ENCODE measurements around the gene WBP1L.

The WBP1L gene

DNA sequence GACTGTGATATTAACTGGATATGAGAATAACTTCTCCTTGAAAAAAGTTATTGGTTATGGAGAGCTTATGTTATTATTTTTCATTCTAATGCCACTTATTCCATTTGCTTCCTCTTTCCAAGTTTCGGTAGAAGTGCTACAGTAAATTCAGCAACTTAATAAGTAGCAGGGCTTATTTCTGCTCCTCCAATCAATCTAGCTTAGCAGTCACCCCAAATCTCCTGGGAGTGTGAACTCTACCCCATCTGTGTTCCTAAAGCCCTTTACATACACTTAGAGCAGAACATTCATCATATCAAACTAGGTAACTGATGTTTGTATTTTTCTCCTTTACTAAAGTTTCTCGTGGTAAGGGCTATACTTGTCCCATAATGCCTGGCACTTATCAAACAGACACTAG is 38.2 kb upstream of the WBP1L start:
- no peak for DNase-seq (ENCODE audit: low spot score)

DNA sequence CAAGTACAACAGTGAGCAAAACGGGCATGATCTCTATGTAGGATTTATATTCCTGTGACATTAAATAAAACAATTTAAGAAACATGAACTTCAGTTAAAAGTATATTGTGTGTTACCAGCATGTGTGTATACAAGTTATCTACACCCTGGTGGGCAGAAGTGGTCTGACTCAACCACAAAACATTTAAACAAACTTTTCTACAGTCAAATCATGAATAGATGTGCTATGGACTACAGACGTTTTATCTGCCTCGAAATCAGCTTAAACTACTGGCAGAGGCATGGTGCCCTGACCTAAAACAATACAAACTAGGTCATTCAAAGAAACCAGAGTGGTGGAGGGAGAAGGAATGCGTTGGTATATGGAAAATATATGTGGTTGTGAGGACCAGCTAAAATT is 33.1 kb upstream of the WBP1L start:
- TF ChIP-seq, protein P1, sequence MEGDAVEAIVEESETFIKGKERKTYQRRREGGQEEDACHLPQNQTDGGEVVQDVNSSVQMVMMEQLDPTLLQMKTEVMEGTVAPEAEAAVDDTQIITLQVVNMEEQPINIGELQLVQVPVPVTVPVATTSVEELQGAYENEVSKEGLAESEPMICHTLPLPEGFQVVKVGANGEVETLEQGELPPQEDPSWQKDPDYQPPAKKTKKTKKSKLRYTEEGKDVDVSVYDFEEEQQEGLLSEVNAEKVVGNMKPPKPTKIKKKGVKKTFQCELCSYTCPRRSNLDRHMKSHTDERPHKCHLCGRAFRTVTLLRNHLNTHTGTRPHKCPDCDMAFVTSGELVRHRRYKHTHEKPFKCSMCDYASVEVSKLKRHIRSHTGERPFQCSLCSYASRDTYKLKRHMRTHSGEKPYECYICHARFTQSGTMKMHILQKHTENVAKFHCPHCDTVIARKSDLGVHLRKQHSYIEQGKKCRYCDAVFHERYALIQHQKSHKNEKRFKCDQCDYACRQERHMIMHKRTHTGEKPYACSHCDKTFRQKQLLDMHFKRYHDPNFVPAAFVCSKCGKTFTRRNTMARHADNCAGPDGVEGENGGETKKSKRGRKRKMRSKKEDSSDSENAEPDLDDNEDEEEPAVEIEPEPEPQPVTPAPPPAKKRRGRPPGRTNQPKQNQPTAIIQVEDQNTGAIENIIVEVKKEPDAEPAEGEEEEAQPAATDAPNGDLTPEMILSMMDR (IDR thresholded peaks at IDR 0.05; ENCODE audit: extremely low read depth, missing control alignments) = no peak

More for the DNA sequence above, 38.2 kb upstream of the WBP1L start:
- TF ChIP-seq, protein P1 (IDR thresholded peaks at IDR 0.05; ENCODE audit: extremely low read depth, missing control alignments) = no peak

DNA sequence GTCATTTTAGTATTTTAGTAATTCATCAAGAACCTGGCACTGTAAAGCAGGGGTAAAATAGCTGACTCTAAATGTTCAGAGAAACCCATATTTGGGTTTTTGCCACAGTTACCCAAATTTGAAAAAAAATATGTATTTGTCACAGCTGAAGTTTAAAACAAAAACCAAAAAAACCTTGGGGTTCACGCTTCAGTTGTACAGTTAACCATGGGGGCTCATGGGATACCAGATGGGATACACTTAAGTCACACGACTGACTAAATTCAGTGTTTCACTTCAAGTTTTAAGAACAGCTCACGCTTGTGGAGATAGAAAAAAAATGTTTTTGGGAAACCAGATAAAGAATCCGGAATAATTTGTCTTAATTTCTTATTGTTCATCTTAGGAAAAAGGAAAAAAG is 31.7 kb upstream of the WBP1L start:
- DNase-seq (ENCODE audit: low spot score) = peak; percentile 31
- TF ChIP-seq, protein P1 (IDR thresholded peaks at IDR 0.05; ENCODE audit: extremely low read depth, missing control alignments) = no peak

More for the DNA sequence above, 33.1 kb upstream of the WBP1L start:
- DNase-seq (ENCODE audit: low spot score) = no peak

DNA sequence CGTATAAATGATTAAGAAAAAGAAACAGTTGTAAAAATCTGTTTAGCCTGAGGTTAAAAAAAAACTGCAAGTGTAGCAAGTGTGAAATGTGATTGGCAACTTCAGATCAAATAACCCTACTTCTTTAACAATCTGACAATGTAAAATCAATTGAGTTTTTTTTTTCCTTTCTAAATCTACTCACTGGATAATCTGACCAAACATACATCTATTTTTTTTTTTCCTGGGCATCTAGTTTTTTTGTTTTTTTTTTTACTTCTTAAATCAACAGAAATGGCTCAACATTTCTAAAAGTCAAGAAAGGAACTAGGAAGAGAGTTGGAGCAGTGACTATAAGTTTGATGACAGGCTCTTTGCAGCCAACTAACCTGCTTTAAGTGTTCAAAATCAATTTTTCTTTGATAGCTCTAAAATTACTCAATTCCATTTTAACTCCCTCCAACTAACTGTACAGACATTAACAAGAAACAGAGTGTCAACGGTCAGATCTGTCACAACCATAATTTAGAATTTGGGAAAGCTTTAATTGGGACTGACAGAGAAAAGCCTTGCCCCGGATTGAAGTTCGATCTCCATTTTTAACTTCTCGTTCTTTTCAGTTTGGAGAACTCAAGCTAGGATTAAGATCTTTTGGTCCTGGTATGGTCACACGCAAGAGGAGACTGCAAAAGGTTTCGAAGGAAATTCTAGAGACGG is 30.8 kb upstream of the WBP1L start:
- DNase-seq (ENCODE audit: low spot score) = no peak
- TF ChIP-seq, protein P1 (IDR thresholded peaks at IDR 0.05; ENCODE audit: extremely low read depth, missing control alignments) = no peak

DNA sequence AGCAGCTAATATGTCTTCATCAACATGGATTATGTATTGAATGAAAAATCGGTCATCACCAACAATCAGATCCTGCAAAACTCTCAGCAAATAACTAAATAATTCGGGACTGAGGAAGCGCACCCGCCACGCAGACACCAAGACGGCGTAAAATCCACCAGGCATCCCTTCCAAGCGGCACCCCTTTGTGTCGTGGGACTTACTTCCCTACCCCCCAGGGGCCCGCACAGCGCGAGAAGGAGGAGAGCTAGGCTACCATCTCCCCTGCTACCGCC is 30.3 kb upstream of the WBP1L start:
- no peak for DNase-seq (ENCODE audit: low spot score)
- TF ChIP-seq, protein P1 (IDR thresholded peaks at IDR 0.05; ENCODE audit: extremely low read depth, missing control alignments) = no peak

DNA sequence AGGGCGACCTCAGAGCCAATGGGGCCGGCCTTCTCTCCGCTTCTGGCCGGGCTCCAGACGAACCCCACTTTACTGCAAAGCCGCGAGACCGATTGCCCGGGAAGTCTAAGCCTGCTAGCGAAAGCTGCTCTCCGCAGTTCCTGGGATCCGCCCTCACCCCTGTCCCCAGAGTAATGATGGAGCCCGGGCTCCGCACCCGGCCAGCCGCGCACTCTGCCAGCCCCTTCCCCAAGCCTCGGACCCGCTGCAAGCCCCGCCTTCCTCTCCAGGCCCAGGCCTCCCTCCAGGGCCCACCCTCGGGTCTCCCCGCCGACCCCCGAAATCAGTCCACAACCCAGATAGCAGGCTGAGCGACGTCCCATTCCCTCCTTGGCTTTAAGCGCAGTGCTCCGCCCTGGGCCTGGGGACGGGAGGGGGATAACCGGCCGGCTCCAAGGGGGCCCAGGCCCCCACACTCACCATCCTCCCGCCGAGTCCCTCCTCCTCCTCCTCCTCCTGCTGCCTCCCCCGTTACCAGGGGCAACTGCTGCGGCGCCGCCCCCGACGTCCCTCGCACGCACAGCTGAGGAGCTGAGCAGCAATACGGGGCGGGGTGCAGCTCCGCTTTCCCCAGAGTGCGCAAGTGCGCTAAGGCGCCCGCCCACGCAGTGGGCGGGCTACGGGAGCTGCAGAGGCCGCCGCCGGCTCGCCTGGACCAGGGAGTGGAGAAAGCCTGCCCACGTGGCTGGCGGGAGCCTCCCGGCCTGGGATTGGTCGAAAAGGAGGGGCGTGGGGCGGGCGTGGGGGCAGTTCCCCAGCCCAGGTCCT is 29.7 kb upstream of the WBP1L start, which contains the start of gene ARL3:
Gene ARL3 (minus strand): TSS at position 584 of the 807 bp plus-strand sequence. CDS start 122 bp downstream, at position 462.
- TF ChIP-seq, protein P1 (IDR thresholded peaks at IDR 0.05; ENCODE audit: extremely low read depth, missing control alignments) = no peak
- DNase-seq (ENCODE audit: low spot score) = peak; percentile 95

Measured in GM20000 (cell line).